Measurements from ENCODE around the gene SHANK2. TPM values are rescaled to one million over a fixed set of nuclear protein-coding genes. Genes with fewer than 3 reads are reported as not detected.

SHANK2 gene
- total and polyA plus RNA-seq, 2 donors (not counting 3 experiments of a cell fraction or from before 2014, with no cell fraction given) = not detected

DNA sequence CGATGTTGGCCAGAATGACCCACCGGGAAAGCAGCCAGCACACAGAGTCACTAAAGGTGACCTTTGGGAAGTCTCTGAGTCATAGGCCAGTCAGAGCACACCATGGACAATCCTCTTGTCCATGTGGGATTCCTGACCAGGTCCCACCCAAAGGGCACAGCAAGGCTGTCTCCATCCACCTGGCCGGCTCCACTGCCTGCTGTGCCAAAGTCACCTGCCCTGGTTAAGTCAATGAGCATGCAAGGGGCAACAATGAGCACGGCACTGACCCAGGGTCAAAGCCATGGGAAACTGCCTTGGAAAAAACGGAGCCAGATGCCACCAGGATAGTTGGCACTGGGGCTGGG, 49.8 kb downstream of the SHANK2 start:
- ChIA-PET CTCF (no interaction called here), POLR2A (no interaction called here)
- intact Hi-C loops (cut with micrococcal nuclease) (no loop called here), dilution Hi-C loops (cut with MboI; ENCODE audit: extremely low pct_ligation_motif_present, low sequenced_read_pairs) (no loop called here)
- H3K79me2 ChIP-seq (ENCODE audit: control insufficient read depth, insufficient read depth, low read length) = no peaks in the 10 kb centered on the region
- H3K4me2 ChIP-seq (ENCODE audit: insufficient read depth, low read length) = no peak overlapping the region
- no peak overlapping the region for H3K4me3 ChIP-seq (replicated peaks in 1 of 3; ENCODE audit: insufficient read depth in 1 of 3, low read depth in 1 of 3, low read length in 3 of 3)
- H3K9me1 ChIP-seq (replicated peaks; ENCODE audit: control insufficient read depth, extremely low read depth, insufficient read depth, low read length) = no peaks in the 10 kb centered on the region
- TF ChIP-seq MAX (IDR thresholded peaks at IDR 0.05; ENCODE audit: insufficient read depth, insufficient read length) (no peak), GATA2 (IDR thresholded peaks at IDR 0.05; ENCODE audit: insufficient read depth, insufficient read length, low read depth, low read length) (no peak), POLR2A (IDR thresholded peaks at IDR 0.05; ENCODE audit: low read depth, low read length) (no peak), MYC (IDR thresholded peaks at IDR 0.05; ENCODE audit: low read depth, low read length) (no peak), JUN (IDR thresholded peaks at IDR 0.05; ENCODE audit: borderline replicate concordance, insufficient read depth, insufficient read length, low read depth) (no peak), FOS (IDR thresholded peaks at IDR 0.05; ENCODE audit: borderline replicate concordance, insufficient read depth, low read length) (no peak)
- no peaks in the 10 kb centered on the region for H3K4me1 ChIP-seq (ENCODE audit: control insufficient read depth, extremely low read depth, insufficient read depth, low read length)
- BruUV-seq (replicated peaks) = no TSS peak
- peaks cover 2% of the 10 kb centered on the region for H3K9me3 ChIP-seq (replicated peaks; ENCODE audit: control insufficient read depth, insufficient read depth, low read length)
- DNase-seq (ENCODE audit: low read depth, low spot score) = no peak
- H4K20me1 ChIP-seq (replicated peaks; ENCODE audit: control insufficient read depth, extremely low read depth, insufficient read depth, low read length) = no peaks in the 10 kb centered on the region
- no peak for FAIRE-seq
- H3K9ac ChIP-seq (replicated peaks; ENCODE audit: extremely low read depth, insufficient read depth, low read length) = no peak overlapping the region
- H3K27me3 ChIP-seq (ENCODE audit: control insufficient read depth in 2 of 2, insufficient read depth in 2 of 2, low read length in 2 of 2) = no peaks in the 10 kb centered on the region
- no peaks in the 10 kb centered on the region for H3K36me3 ChIP-seq (ENCODE audit: control insufficient read depth in 2 of 2, extremely low read depth in 1 of 2, insufficient read depth in 2 of 2, low read length in 2 of 2)
- no peak overlapping the region for H2AFZ ChIP-seq (ENCODE audit: low read depth, low read length)
- H3K27ac ChIP-seq (ENCODE audit: insufficient read depth, low read depth, low read length) = no peak overlapping the region

Other genes with a start within 250 kb of the SHANK2 start
- gene DHCR7, start 195.8 kb upstream of the SHANK2 start, total RNA-seq = 166 and 171 TPM in 2 replicates
- gene DHCR7, start 195.8 kb upstream of the SHANK2 start, polyA plus RNA-seq = 175 and 195 TPM in 2 replicates
- gene NADSYN1, start 200.6 kb upstream of the SHANK2 start, total RNA-seq = 96.2 and 99.2 TPM in 2 replicates
- 73.5 and 77.5 TPM in 2 replicates for gene NADSYN1, start 200.6 kb upstream of the SHANK2 start, polyA plus RNA-seq

Measured in endothelial cell of umbilical vein (primary cell).